B cell (primary cell): Measurements from ENCODE around the gene TRIOBP.

Experiments
- EZH2 ChIP-seq: IDR thresholded peaks from 2 replicates; pipeline ENCODE4 v1.6.1; 2012; ENCODE audit warnings: borderline replicate concordance, low read depth, mild to moderate bottlenecking, moderate library complexity, low read length; ENCODE audit not compliant: insufficient read depth, poor library complexity, severe bottlenecking
- TF ChIP-seq, protein P1 (sequence below): fragments of 200-600 bp; IDR thresholded peaks from one replicate; pipeline ENCODE4 v1.8.0; 2022; ENCODE audit warnings: antibody characterized with exemption, mild to moderate bottlenecking

GRCh38 chr22:37665487-37665886, 31.4 kb upstream of the TRIOBP start:
- no peak for TF ChIP-seq EZH2
- TF ChIP-seq, protein P1, sequence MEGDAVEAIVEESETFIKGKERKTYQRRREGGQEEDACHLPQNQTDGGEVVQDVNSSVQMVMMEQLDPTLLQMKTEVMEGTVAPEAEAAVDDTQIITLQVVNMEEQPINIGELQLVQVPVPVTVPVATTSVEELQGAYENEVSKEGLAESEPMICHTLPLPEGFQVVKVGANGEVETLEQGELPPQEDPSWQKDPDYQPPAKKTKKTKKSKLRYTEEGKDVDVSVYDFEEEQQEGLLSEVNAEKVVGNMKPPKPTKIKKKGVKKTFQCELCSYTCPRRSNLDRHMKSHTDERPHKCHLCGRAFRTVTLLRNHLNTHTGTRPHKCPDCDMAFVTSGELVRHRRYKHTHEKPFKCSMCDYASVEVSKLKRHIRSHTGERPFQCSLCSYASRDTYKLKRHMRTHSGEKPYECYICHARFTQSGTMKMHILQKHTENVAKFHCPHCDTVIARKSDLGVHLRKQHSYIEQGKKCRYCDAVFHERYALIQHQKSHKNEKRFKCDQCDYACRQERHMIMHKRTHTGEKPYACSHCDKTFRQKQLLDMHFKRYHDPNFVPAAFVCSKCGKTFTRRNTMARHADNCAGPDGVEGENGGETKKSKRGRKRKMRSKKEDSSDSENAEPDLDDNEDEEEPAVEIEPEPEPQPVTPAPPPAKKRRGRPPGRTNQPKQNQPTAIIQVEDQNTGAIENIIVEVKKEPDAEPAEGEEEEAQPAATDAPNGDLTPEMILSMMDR: no peak
